GM12878 (cell line): ENCODE measurements around the gene KPNA1. TPM values are rescaled to one million over a fixed set of nuclear protein-coding genes. Genes with fewer than 3 reads are reported as not detected.

ENCODE experiments used
- BCL11A ChIP-seq: IDR thresholded peaks from 2 replicates; pipeline ENCODE4 v1.6.1; 2011; ENCODE audit warnings: low read depth, low read length
- BCL3 ChIP-seq: IDR thresholded peaks from 2 replicates; pipeline ENCODE4 v1.6.1; 2011; ENCODE audit warnings: borderline replicate concordance, low read depth, mild to moderate bottlenecking, moderate library complexity, low read length; ENCODE audit not compliant: insufficient read depth, poor library complexity, severe bottlenecking
- BHLHE40 ChIP-seq, 2 experiments: fragments of 450-650 bp in 1 of 2; IDR thresholded peaks; 2 replicates each; pipeline ENCODE4 v1.6.1; 2011 to 2017; ENCODE audit warnings: low read depth in 2 of 2, borderline replicate concordance in 1 of 2, improper control_type of control experiment in 1 of 2, low read length in 1 of 2, mild to moderate bottlenecking in 1 of 2
- CREB1 ChIP-seq: IDR thresholded peaks from 2 replicates; pipeline ENCODE4 v1.6.1; 2012; ENCODE audit warnings: low read depth, mild to moderate bottlenecking, inconsistent platforms
- CUX1 ChIP-seq: IDR thresholded peaks from 2 replicates; pipeline ENCODE4 v1.6.1; 2012; ENCODE audit warnings: improper control_type of control experiment, low read depth, low read length; ENCODE audit not compliant: insufficient replicate concordance
- EED ChIP-seq: sonication (generic); IDR thresholded peaks from 2 replicates; pipeline ENCODE4 v1.6.1; 2016; ENCODE audit warnings: antibody characterized with exemption, low read depth
- EGR1 ChIP-seq, 2 experiments: IDR thresholded peaks; 1 replicate in 1 of 2; 2 replicates in 1 of 2; pipeline ENCODE4 v1.6.1; 2011 to 2012; ENCODE audit warnings: low read depth in 2 of 2, low read length in 2 of 2, borderline replicate concordance in 1 of 2, mild to moderate bottlenecking in 1 of 2, moderate library complexity in 1 of 2
- FOXM1 ChIP-seq: IDR thresholded peaks from 2 replicates; pipeline ENCODE4 v1.6.1; 2012; ENCODE audit warnings: low read depth, mild to moderate bottlenecking, inconsistent platforms, low read length, moderate library complexity
- MEF2A ChIP-seq: IDR thresholded peaks from 2 replicates; pipeline ENCODE4 v1.6.1; 2011; ENCODE audit warnings: low read depth, mild to moderate bottlenecking, low read length, moderate library complexity; ENCODE audit not compliant: insufficient read depth
- MEF2B ChIP-seq: fragments of 450-650 bp; IDR thresholded peaks from 2 replicates; pipeline ENCODE4 v1.6.1; 2018; ENCODE audit warnings: mild to moderate bottlenecking, moderate library complexity; ENCODE audit not compliant: partially characterized antibody, poor library complexity, severe bottlenecking
- RUNX3 ChIP-seq: IDR thresholded peaks from 2 replicates; pipeline ENCODE4 v1.6.1; 2012; ENCODE audit warnings: low read length, inconsistent platforms
- YY1 ChIP-seq: IDR thresholded peaks from 2 replicates; pipeline ENCODE4 v1.6.1; 2011; ENCODE audit warnings: low read depth, mild to moderate bottlenecking, low read length
- ZBED1 ChIP-seq: IDR thresholded peaks from 2 replicates; pipeline ENCODE4 v1.6.1; 2016; ENCODE audit warnings: borderline replicate concordance
- polyA plus RNA-seq, 11 experiments: library from polyadenylated mRNA; depleted of rRNA in 4 of 11; unstranded in 6 of 11; stranded (reverse) in 5 of 11; fragments of >200 nt; fragmentation: Nextera tagmentation in 4 of 11; fragmentation: Illumina TruSeq in 1 of 11; extraction: Ambion mirVana in 4 of 11; extraction: Trizol in 1 of 11; gene quantifications; 1 replicate in 1 of 11; 2 replicates in 10 of 11; pipeline versions ENCODE4 v1.2.1 to v1.2.3, GENCODE V29; 2011 to 2016; ENCODE audit warnings: inconsistent platforms in 2 of 11, missing spikeins in 2 of 11, low read depth in 1 of 11
- total RNA-seq, 4 experiments: library from RNA; depleted of rRNA in 3 of 4; stranded (reverse); fragments of >200 nt in 3 of 4; fragmentation: Illumina TruSeq in 1 of 4; extraction: Trizol in 1 of 4; gene quantifications; 2 replicates each; pipeline versions ENCODE4 v1.2.1 to v1.2.3, GENCODE V29; 2013 to 2021

The KPNA1 gene
- total and polyA plus RNA-seq, 10 of the 15 experiments (the other 5 are each of a cell fraction or from before 2014, with no cell fraction given), result 8.5 to 52.7 (median 41.0) TPM

GRCh38 chr3:122481390-122481789 lies 33.3 kb downstream of the KPNA1 start (continued):
- TF ChIP-seq CUX1 (no peak), BHLHE40 (IDR thresholded peaks at IDR 0.05; ENCODE audit: borderline replicate concordance in 1 of 2, low read depth in 2 of 2, low read length in 1 of 2) (peak in 1 of 2 experiments; percentile 18; a peak in 1 of 4 replicates), BCL3 (peak; percentile 30), BCL11A (0 out of 2 replicates have a peak, but pooled peaks have one; percentile 46), YY1 (no peak), ZBED1 (peak; percentile 46; the same call in 1 of the 2 replicates), MEF2B (peak; percentile 82), FOXM1 (peak; percentile 59; the same call in 1 of the 2 replicates), MEF2A (peak; percentile 92), EGR1 (IDR thresholded peaks at IDR 0.05; ENCODE audit: borderline replicate concordance in 1 of 2, low read depth in 2 of 2, low read length in 2 of 2) (no peak), EED (peak; percentile 52; the same call in 1 of the 2 replicates), CREB1 (peak; percentile 42; the same call in 1 of the 2 replicates), RUNX3 (peak; percentile 93)
